Measurements from ENCODE around the gene ADAM22. TPM values are rescaled to one million over a fixed set of nuclear protein-coding genes. Genes with fewer than 3 reads are reported as not detected.

The ADAM22 gene
- total RNA-seq, 1 experiment from 2014 or later, result 10.0 TPM

DNA sequence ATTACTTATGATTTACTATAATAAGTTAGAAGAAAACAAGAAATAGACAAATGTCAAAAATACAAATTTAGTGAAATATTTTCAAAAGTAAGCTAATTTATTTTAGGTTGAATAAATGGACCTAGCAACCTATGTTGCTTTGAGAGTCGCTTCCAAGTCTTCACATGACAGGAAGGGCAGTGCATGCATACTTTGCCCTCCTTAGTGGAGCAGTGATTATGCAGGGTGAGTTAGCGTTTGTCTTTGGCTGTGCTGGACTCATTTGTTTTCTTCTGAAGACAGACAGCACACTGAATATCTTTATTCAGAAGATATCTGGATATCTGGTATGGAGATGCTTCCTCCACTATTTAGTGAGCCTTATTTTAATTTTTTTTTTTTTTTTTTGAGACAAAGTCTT, 183.3 kb downstream of the ADAM22 start (continued):
- TF ChIP-seq, protein P1, sequence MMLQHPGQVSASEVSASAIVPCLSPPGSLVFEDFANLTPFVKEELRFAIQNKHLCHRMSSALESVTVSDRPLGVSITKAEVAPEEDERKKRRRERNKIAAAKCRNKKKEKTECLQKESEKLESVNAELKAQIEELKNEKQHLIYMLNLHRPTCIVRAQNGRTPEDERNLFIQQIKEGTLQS (IDR thresholded peaks at IDR 0.05), result no peak
- TF ChIP-seq POLR2AphosphoS5 (IDR thresholded peaks at IDR 0.05; ENCODE audit: low read depth, low read length) (no peak), SIN3A (IDR thresholded peaks at IDR 0.05; ENCODE audit: low read depth) (no peak), EGR1 (IDR thresholded peaks at IDR 0.05; ENCODE audit: low read depth) (no peak), SP1 (IDR thresholded peaks at IDR 0.05; ENCODE audit: low read depth) (no peak)
- TF ChIP-seq, protein P2, sequence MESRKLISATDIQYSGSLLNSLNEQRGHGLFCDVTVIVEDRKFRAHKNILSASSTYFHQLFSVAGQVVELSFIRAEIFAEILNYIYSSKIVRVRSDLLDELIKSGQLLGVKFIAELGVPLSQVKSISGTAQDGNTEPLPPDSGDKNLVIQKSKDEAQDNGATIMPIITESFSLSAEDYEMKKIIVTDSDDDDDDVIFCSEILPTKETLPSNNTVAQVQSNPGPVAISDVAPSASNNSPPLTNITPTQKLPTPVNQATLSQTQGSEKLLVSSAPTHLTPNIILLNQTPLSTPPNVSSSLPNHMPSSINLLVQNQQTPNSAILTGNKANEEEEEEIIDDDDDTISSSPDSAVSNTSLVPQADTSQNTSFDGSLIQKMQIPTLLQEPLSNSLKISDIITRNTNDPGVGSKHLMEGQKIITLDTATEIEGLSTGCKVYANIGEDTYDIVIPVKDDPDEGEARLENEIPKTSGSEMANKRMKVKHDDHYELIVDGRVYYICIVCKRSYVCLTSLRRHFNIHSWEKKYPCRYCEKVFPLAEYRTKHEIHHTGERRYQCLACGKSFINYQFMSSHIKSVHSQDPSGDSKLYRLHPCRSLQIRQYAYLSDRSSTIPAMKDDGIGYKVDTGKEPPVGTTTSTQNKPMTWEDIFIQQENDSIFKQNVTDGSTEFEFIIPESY (IDR thresholded peaks at IDR 0.05; ENCODE audit: extremely low read depth, insufficient replicate concordance, low read length), result no peak

DNA sequence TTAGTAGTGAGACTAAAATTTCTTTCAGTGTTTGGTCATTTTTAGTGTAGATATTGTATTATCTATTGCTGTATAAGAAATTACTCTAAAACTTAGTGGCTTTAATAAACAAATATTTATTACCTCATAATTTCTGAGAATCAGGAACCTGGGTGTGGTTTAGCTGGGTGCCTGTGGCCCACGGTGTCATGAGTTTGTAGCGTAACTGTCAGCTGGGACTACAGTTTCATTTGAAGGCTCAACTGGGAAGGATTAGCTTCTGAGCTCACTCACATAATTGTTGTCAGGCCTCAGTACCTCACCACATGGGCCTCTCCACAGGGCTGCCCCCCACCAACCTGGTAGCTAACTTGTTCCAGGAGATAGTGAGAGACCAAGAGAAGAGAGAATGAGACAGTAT, 187.3 kb downstream of the ADAM22 start:
- TF ChIP-seq, protein P1 (IDR thresholded peaks at IDR 0.05), result no peak
- TF ChIP-seq, protein P3, sequence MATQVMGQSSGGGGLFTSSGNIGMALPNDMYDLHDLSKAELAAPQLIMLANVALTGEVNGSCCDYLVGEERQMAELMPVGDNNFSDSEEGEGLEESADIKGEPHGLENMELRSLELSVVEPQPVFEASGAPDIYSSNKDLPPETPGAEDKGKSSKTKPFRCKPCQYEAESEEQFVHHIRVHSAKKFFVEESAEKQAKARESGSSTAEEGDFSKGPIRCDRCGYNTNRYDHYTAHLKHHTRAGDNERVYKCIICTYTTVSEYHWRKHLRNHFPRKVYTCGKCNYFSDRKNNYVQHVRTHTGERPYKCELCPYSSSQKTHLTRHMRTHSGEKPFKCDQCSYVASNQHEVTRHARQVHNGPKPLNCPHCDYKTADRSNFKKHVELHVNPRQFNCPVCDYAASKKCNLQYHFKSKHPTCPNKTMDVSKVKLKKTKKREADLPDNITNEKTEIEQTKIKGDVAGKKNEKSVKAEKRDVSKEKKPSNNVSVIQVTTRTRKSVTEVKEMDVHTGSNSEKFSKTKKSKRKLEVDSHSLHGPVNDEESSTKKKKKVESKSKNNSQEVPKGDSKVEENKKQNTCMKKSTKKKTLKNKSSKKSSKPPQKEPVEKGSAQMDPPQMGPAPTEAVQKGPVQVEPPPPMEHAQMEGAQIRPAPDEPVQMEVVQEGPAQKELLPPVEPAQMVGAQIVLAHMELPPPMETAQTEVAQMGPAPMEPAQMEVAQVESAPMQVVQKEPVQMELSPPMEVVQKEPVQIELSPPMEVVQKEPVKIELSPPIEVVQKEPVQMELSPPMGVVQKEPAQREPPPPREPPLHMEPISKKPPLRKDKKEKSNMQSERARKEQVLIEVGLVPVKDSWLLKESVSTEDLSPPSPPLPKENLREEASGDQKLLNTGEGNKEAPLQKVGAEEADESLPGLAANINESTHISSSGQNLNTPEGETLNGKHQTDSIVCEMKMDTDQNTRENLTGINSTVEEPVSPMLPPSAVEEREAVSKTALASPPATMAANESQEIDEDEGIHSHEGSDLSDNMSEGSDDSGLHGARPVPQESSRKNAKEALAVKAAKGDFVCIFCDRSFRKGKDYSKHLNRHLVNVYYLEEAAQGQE (IDR thresholded peaks at IDR 0.05; ENCODE audit: low read depth), result no peak
- H3K4me2 ChIP-seq (ENCODE audit: low read length), result no peak overlapping the region
- H3K4me1 ChIP-seq (ENCODE audit: control insufficient read depth in 1 of 2, insufficient read depth in 2 of 2, low read length in 2 of 2), result no peaks in the 10 kb centered on the region
- no peak for ATAC-seq
- no peaks in the 10 kb centered on the region for H3K27me3 ChIP-seq (ENCODE audit: insufficient read depth, low read length)
- no peak overlapping the region for H2AFZ ChIP-seq (ENCODE audit: low read depth, low read length, poor library complexity, severe bottlenecking)
- no peaks in the 10 kb centered on the region for H3K36me3 ChIP-seq (ENCODE audit: control insufficient read depth in 1 of 2, insufficient read depth in 2 of 2, low read length in 2 of 2)
- H3K9me2 ChIP-seq (ENCODE audit: insufficient read depth), result no peaks in the 10 kb centered on the region
- ChIA-PET CTCF (no interaction called here), POLR2A (no interaction called here), RAD21 (ENCODE audit: low non-redundant PET in 1 of 2, low total read pairs in 2 of 2, uncharacterized antibody in 2 of 2, unreplicated experiment in 2 of 2) (no interaction called here)
- H3K27ac ChIP-seq (ENCODE audit: low read depth, low read length), result no peak overlapping the region
- no peaks in the 10 kb centered on the region for H4K20me1 ChIP-seq (ENCODE audit: insufficient read depth)
- no peak overlapping the region for H3K9ac ChIP-seq (ENCODE audit: low read length)
- no TSS peak for BruUV-seq (replicated peaks)
- DNase-seq (ENCODE audit: low read depth, low spot score), result no peak
- H3K4me3 ChIP-seq (replicated peaks in 1 of 2; ENCODE audit: low read depth in 1 of 2, low read length in 2 of 2), result no peak overlapping the region
- intact Hi-C loops (cut with micrococcal nuclease), result no loop called here
- H3K9me3 ChIP-seq (ENCODE audit: control insufficient read depth in 1 of 2, insufficient read depth in 1 of 2, low read depth in 1 of 2, low read length in 2 of 2), result no peaks in the 10 kb centered on the region
- H3K79me2 ChIP-seq (ENCODE audit: insufficient read depth, low read length), result no peaks in the 10 kb centered on the region
